ENCODE measurements around the gene FMN1.
"Not testable (repeated sequence)": the region's sequence is repeated elsewhere in the genome, so short reads cannot be mapped to it uniquely, and the experiment has no call there.

FMN1 gene

DNA sequence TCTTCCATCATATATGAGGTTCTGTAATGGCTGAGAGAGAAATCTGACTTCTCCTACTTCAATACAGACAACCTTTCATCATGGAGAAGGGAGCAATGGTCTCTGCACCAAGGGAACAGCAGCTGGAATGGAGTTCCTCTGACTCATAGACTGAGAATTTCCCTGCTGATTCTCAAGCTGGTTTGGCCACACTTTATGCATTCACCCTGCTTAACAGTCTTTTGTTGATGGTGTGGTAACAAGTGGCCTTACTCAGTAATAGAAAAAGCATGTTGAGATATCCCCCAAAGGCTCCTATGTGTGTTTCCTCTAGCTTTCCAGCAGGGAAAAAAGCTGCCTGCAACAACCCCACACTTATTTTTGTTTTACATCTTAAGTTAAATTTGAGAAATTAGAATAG, 338.6 kb downstream of the FMN1 start:
- no peak for DNase-seq (ENCODE audit: low read depth)

DNA sequence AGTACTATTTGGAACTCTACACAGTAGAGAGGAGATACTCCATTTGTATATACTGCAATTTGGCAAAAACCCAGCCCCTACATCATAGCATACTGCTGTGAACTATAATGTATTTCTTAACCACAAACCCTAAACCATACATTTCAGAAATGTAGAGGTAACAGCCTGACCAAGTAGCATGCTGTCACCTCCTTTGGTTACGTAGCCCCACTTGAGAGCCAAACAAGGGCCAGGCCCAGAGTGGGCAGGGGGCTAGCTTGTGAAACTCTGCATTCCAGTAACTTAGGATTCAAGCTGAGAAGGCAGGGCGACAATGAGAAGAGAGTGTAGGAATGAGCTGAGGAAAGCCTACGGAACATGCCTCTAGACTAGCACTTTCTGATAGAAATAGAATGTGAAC, 340.9 kb downstream of the FMN1 start:
- DNase-seq (ENCODE audit: low read depth): no peak

GRCh38 chr15:32852771-32853170, 341.7 kb downstream of the FMN1 start:
- no peak for DNase-seq (ENCODE audit: low read depth)

- no peak for DNase-seq (ENCODE audit: low read depth)
Measured at GRCh38 chr15:32852017-32852416, 342.5 kb downstream of the FMN1 start.

DNA sequence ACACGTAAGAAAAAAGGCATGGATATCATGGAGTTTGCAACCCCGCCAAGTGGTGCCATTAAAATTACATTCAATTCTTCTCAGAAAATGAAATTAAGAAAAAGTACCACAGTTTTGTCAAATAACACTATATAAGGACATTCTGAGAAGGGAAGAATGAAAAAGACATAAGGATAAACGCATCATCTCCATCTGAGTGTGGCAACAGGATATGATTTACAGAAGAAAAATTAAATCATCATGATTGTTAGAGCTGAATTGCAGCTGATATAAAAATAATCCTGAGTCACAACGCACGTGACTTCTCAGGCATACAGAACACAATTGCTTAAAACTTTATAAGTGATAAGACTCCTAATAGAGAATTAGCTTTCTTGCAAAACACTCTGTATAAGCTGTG, 342.9 kb downstream of the FMN1 start:
- DNase-seq (ENCODE audit: low read depth): no peak

DNA sequence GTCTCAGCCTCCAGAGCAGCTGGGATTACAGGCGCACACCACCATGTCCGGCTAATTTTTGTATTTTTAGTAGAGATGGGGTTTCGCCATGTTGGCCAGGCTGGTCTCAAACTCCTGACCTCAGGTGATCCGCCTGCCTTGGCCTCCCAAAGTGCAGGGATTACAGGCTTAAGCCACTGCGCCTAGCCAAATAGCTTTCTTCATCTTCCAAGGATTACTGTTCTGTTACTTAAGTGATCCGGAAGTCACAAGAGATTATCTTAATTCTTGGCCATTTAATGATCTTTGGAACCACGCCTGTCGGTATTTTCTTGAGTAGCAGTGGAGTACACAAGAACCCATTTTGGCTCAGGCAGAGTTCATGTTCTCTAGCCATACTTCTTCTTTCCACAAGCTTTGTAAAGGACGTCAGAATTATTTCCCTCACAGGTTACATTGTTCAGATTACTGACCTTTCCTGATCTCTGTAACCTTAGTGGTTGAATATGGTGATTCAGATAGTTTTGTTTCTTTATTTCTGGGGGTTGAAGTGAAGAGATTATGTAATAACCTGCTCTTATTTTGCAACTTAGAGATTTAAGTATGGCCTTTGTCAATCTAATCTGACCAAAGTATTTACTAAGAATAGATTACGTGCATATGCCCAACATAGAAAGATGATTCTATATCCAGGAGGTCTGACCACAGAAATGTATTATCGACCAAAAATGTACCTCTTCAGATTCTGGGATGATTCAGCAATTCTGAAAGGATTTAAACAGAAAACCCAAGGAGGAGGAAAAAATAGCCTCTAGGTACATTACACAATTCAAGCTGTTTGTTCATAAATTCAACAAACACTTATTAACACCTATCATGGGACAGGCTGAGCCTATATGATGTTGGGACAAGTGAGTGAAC, 344.5 kb downstream of the FMN1 start:
- no peak for DNase-seq (ENCODE audit: low read depth)

DNA sequence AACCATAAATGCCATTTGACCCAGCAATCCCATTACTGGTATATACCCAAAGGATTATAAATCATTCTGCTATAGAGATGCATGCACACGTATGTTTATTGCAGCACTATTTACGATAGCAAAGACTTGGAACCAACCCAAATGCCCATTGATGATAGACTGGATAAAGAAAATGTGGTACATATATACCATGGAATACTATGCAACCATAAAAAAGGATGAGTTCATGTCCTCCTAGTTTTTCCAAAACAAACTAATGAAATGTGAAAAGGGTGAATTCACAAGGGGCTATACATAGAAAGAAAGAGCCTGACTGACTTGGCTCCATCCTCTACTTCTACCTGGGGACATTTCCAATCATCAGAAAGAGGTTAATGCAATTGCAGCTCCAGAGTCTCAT, 347.8 kb downstream of the FMN1 start:
- not testable (repeated sequence) for DNase-seq (ENCODE audit: low read depth)

- DNase-seq (ENCODE audit: low read depth): no peak
Measured at GRCh38 chr15:32844118-32844711, 350.3 kb downstream of the FMN1 start.

DNA sequence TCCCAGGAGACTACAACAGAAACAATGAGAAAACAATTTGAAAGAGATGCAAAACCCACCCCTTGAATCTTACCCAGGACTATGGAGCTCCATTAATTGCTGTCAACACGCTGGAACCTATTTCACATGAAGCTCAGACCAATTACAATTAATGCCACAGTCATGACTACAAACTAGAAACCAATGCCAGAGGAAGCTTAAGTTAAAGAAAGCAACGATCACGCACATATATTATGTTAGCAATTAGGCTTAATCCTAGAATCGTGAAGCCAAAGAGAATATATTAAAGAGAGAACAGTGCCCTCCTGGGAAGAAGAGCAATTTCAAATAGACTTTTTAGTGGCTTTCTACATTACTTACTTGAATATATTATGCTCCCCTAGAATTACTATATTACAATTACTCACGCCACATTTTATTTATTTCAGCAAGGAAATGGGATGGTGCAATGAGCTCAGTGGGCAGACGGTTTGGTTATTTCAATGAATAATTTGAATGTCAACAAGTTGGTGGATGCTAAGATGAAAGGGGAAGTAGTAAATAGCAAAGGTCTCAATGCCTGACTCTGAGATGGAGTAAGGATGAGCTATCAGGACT, 351.2 kb downstream of the FMN1 start:
- DNase-seq (ENCODE audit: low read depth): no peak

DNA sequence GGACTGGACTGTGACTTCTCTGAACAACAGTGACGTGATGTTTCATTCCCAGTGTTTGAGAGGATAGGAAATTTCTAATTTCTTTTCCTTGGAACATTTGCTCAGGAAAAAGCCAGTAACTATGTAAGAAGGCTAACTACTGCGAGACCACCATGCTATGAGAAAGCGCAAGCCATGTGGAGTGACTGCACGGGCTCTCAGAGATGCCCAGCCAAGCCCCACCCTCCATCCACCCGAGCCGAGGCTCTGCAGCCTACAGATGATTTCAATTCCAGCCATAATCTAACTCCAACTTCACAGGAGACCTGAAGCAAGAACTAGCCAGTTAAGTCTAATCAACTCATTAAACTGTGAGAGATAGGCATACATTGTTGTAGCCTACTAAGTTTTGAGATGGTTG, 352.4 kb downstream of the FMN1 start:
- DNase-seq (ENCODE audit: low read depth): no peak

- DNase-seq (ENCODE audit: low read depth): no peak
Measured at GRCh38 chr15:32840507-32841245, 353.8 kb downstream of the FMN1 start.

- DNase-seq (ENCODE audit: low read depth): no peak
Measured at GRCh38 chr15:32838820-32839219, 355.7 kb downstream of the FMN1 start.

DNA sequence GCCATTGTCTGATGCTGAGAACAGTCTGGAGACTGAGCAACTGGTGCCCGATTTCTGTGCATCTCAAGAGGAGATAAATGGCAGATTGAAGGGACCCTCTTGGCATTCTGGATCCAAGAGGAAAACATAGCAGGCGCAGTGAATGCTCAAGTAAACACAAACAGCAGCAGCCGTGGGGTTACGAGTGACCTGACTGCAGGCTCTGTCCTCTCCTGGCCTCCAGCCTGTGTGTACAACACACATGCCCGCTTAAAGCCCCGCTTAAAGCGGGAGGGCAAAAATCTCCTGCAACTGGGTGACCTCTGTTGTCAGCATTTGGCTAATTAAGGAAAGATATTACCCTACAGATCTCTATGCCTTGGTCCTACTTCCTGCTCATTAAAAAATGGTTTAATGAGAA, 356.2 kb downstream of the FMN1 start:
- no peak for DNase-seq (ENCODE audit: low read depth)

GRCh38 chr15:32837935-32838334, 356.6 kb downstream of the FMN1 start:
- DNase-seq (ENCODE audit: low read depth): no peak

GRCh38 chr15:32834156-32834555, 360.4 kb downstream of the FMN1 start:
- DNase-seq (ENCODE audit: low read depth): no peak

- no peak for DNase-seq (ENCODE audit: low read depth)
Measured at GRCh38 chr15:32833379-32833821, 361.1 kb downstream of the FMN1 start.

DNA sequence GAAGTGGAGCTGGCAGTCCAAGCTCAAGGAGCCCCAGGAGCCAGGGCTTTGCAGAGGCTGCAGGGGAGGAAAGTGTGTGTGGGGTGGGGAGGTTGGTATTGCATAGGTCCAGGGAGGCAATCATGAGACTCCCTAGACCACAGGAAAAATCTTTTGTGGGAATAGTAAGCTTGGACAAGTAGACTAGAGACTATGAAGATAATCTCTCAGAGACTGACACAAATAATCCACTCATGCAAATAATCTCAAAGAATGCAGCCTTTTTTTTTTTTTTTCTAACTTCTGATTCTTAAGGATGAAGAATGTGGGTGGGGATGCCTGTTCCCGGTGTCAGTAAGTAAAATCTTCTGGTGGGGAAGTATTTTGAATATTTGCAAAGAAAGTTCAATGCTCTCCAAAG, 363.0 kb downstream of the FMN1 start:
- DNase-seq (ENCODE audit: low read depth): no peak

- DNase-seq (ENCODE audit: low read depth): no peak
Measured at GRCh38 chr15:32830241-32830640, 364.3 kb downstream of the FMN1 start.

- DNase-seq (ENCODE audit: low read depth): no peak
Measured at GRCh38 chr15:32829436-32829835, 365.1 kb downstream of the FMN1 start.

GRCh38 chr15:32828507-32829186, 365.9 kb downstream of the FMN1 start:
- DNase-seq (ENCODE audit: low read depth): no peak

DNA sequence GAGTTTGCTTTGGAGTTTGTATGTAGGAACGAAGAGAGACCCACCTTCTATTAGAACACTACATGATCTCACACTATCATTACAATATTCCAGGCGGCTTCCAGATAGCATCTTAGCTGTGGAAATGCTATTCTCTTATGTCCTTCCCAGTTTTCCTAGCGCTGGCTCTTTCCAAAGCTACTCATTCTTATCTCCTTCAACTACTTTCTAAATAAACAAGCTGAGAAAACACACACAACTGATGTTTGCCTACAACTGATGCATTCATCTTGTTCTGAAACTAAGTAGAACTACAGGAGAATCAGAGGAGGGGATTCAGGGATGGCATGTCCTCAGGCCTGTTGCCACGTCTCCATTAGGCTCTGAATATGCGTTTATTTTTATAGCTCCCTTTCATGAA, 367.8 kb downstream of the FMN1 start:
- DNase-seq (ENCODE audit: low read depth): no peak

DNA sequence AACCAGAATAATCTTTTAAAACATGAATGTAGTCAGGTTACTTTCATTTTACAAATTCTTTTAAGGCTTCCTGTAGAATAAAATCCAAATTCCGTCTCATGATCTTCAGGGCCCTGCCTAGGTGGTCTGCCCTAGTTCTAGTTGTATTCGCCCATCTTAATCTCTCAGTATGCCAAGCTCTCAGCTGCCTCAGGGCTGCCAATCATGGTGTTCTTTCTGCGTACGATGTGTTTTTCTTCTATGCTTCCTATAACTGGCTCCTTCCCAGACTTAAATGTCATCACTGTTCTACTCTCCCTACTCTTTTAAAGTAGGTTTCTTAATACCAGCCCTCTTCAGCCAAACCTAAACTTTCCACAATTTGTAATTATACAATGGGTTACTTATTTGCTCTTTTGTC, 369.3 kb downstream of the FMN1 start:
- no peak for DNase-seq (ENCODE audit: low read depth)

Measured in T follicular helper cell (primary cell).